Neural progenitor cell (in vitro differentiated cells): ENCODE data around the gene AKAP6.

Source experiments
- EZH2 ChIP-seq: fragments of 200-600 bp; sonication (generic); IDR thresholded peaks from 2 replicates; pipeline ENCODE4 v1.6.1; 2017; ENCODE audit warnings: antibody characterized with exemption, mild to moderate bottlenecking, moderate library complexity
- TF ChIP-seq, protein P1 (sequence below): fragments of 200-600 bp; sonication (generic); IDR thresholded peaks from 2 replicates; pipeline ENCODE4 v1.5.1; 2017; ENCODE audit warnings: antibody characterized with exemption, mild to moderate bottlenecking

DNA sequence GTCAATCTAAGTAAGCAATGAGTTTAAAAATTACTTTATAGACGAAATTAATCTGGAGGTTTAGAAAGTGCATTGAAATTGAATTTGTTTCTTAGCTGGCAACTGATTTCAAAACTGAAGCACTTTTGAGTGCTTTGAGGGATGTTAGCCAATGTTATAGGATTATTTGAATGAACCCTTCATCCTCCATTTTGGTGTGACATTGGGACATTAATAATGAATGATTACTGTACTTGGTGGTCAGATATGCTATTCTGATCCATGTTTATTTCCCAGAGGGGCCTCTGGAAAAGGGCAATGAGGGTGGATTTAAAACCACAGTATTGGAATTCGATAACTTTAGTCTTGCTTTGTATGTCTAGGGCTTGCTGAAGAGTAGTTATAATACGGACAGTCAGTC lies 183.2 kb downstream of the AKAP6 start:
- TF ChIP-seq EZH2 = no peak
- TF ChIP-seq, protein P1, sequence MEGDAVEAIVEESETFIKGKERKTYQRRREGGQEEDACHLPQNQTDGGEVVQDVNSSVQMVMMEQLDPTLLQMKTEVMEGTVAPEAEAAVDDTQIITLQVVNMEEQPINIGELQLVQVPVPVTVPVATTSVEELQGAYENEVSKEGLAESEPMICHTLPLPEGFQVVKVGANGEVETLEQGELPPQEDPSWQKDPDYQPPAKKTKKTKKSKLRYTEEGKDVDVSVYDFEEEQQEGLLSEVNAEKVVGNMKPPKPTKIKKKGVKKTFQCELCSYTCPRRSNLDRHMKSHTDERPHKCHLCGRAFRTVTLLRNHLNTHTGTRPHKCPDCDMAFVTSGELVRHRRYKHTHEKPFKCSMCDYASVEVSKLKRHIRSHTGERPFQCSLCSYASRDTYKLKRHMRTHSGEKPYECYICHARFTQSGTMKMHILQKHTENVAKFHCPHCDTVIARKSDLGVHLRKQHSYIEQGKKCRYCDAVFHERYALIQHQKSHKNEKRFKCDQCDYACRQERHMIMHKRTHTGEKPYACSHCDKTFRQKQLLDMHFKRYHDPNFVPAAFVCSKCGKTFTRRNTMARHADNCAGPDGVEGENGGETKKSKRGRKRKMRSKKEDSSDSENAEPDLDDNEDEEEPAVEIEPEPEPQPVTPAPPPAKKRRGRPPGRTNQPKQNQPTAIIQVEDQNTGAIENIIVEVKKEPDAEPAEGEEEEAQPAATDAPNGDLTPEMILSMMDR = no peak
